H9 (cell line): ENCODE data around the gene TAF11L7. TPM values are rescaled to one million over a fixed set of nuclear protein-coding genes. Genes with fewer than 3 reads are reported as not detected.

Experiments
- DNase-seq: peaks from one replicate; pipeline ENCODE4 v3.0.0-alpha.2; 2017
- H2AFZ ChIP-seq: one replicate; pipeline ENCODE4 v1.6.1; 2013; ENCODE audit warnings: mild to moderate bottlenecking, low read length, control low read depth, moderate library complexity
- H2AK5ac ChIP-seq: 2 replicates; pipeline ENCODE4 v1.6.1; 2013; ENCODE audit warnings: low read length, control low read depth, mixed read lengths; ENCODE audit not compliant: insufficient read length
- H2BK120ac ChIP-seq: one replicate; pipeline ENCODE4 v1.6.1; 2013; ENCODE audit warnings: low read depth, mild to moderate bottlenecking, low read length, control low read depth, inconsistent platforms; ENCODE audit not compliant: poor library complexity, severe bottlenecking
- H2BK12ac ChIP-seq: 2 replicates; pipeline ENCODE4 v1.6.1; 2013; ENCODE audit warnings: low read length, control low read depth, mixed read lengths, low read depth; ENCODE audit not compliant: insufficient read length
- H2BK15ac ChIP-seq: 2 replicates; pipeline ENCODE4 v1.6.1; 2013; ENCODE audit warnings: low read depth, low read length, control low read depth
- H2BK20ac ChIP-seq: one replicate; pipeline ENCODE4 v1.6.1; 2013; ENCODE audit warnings: low read depth, mild to moderate bottlenecking, low read length, control low read depth, inconsistent platforms; ENCODE audit not compliant: poor library complexity, severe bottlenecking
- H2BK5ac ChIP-seq: 2 replicates; pipeline ENCODE4 v1.6.1; 2013; ENCODE audit warnings: low read length, control low read depth, mixed read lengths; ENCODE audit not compliant: insufficient read length
- H3K14ac ChIP-seq: 2 replicates; pipeline ENCODE4 v1.6.1; 2013; ENCODE audit warnings: low read length, control low read depth; ENCODE audit not compliant: insufficient read depth
- H3K18ac ChIP-seq: 2 replicates; pipeline ENCODE4 v1.6.1; 2013; ENCODE audit warnings: low read depth, mild to moderate bottlenecking, mixed read lengths, low read length, control low read depth; ENCODE audit not compliant: insufficient read length
- H3K23ac ChIP-seq: 2 replicates; pipeline ENCODE4 v1.6.1; 2013; ENCODE audit warnings: low read length, control low read depth, mixed read lengths, low read depth; ENCODE audit not compliant: insufficient read length
- H3K23me2 ChIP-seq: 2 replicates; pipeline ENCODE4 v1.6.1; 2013; ENCODE audit warnings: low read depth, mild to moderate bottlenecking, mixed read lengths, low read length, control low read depth; ENCODE audit not compliant: insufficient read length, poor library complexity, severe bottlenecking
- H3K27ac ChIP-seq: 2 replicates; pipeline ENCODE4 v1.5.1; 2013; ENCODE audit warnings: low read length, control low read depth, mixed read lengths, low read depth; ENCODE audit not compliant: insufficient read length
- H3K27me3 ChIP-seq: 2 replicates; pipeline ENCODE4 v1.6.1; 2013; ENCODE audit warnings: low read length, control low read depth, inconsistent platforms; ENCODE audit not compliant: insufficient read depth
- H3K4ac ChIP-seq: 2 replicates; pipeline ENCODE4 v1.6.1; 2013; ENCODE audit warnings: low read depth, mild to moderate bottlenecking, control low read depth, inconsistent platforms, low read length, moderate library complexity
- H3K4me1 ChIP-seq: 2 replicates; pipeline ENCODE4 v1.6.1; 2013; ENCODE audit warnings: low read length, control low read depth, inconsistent platforms; ENCODE audit not compliant: insufficient read depth
- H3K4me2 ChIP-seq: 2 replicates; pipeline ENCODE4 v1.6.1; 2013; ENCODE audit warnings: low read length, control low read depth, mixed read lengths; ENCODE audit not compliant: insufficient read length, insufficient read depth
- H3K56ac ChIP-seq: 2 replicates; pipeline ENCODE4 v1.6.1; 2013; ENCODE audit warnings: low read depth, mild to moderate bottlenecking, mixed read lengths, low read length, control low read depth; ENCODE audit not compliant: insufficient read length
- H3K79me1 ChIP-seq: 2 replicates; pipeline ENCODE4 v1.6.1; 2013; ENCODE audit warnings: low read depth, mild to moderate bottlenecking, moderate library complexity, low read length, control low read depth, inconsistent platforms; ENCODE audit not compliant: insufficient read depth, poor library complexity, severe bottlenecking
- H3K79me2 ChIP-seq: 2 replicates; pipeline ENCODE4 v1.6.1; 2013; ENCODE audit warnings: low read length, control low read depth, inconsistent platforms; ENCODE audit not compliant: insufficient read depth
- H3K9ac ChIP-seq: 2 replicates; pipeline ENCODE4 v1.6.1; 2013; ENCODE audit warnings: low read length, control low read depth, mixed read lengths; ENCODE audit not compliant: insufficient read length; ENCODE audit errors: extremely low read depth
- H3K9me3 ChIP-seq: one replicate; pipeline ENCODE4 v1.6.1; 2013; ENCODE audit warnings: low read depth, low read length, inconsistent platforms; ENCODE audit not compliant: control insufficient read depth
- H3T11ph ChIP-seq: one replicate; pipeline ENCODE4 v1.6.1; 2013; ENCODE audit warnings: mild to moderate bottlenecking, low read length, control low read depth, inconsistent platforms
- H4K20me1 ChIP-seq: one replicate; pipeline ENCODE4 v1.6.1; 2013; ENCODE audit not compliant: control insufficient read depth, insufficient read length, insufficient read depth
- H4K5ac ChIP-seq: 2 replicates; pipeline ENCODE4 v1.6.1; 2013; ENCODE audit warnings: low read depth, mild to moderate bottlenecking, mixed read lengths, low read length, control low read depth; ENCODE audit not compliant: insufficient read length
- H4K8ac ChIP-seq: replicated peaks from 2 replicates; pipeline ENCODE4 v1.6.1; 2013; ENCODE audit warnings: low read length, control low read depth, mixed read lengths, low read depth; ENCODE audit not compliant: insufficient read length
- H4K91ac ChIP-seq: 2 replicates; pipeline ENCODE4 v1.6.1; 2013; ENCODE audit warnings: low read depth, mild to moderate bottlenecking, moderate library complexity, mixed read lengths, low read length, control low read depth; ENCODE audit not compliant: insufficient read length
- H3K27ac Mint-ChIP-seq, 3 experiments: 2 replicates in 2 of 3; 3 replicates in 1 of 3; pipeline ENCODE4 v1.8.0; 2020 to 2021; ENCODE audit warnings: mixed read lengths in 3 of 3, mild to moderate bottlenecking in 1 of 3, moderate library complexity in 1 of 3
- H3K27me3 Mint-ChIP-seq: 2 replicates; pipeline ENCODE4 v1.8.0; 2021; ENCODE audit warnings: low read depth, mild to moderate bottlenecking, moderate library complexity, mixed read lengths
- H3K36me3 Mint-ChIP-seq, 3 experiments: 2 replicates in 2 of 3; 3 replicates in 1 of 3; pipeline ENCODE4 v1.8.0; 2020 to 2021; ENCODE audit warnings: low read depth in 3 of 3, mixed read lengths in 3 of 3; ENCODE audit not compliant: insufficient read depth in 1 of 3
- H3K4me1 Mint-ChIP-seq, 2 experiments: 2 replicates each; pipeline ENCODE4 v1.8.0; 2020; ENCODE audit warnings: mixed read lengths in 2 of 2
- H3K4me3 Mint-ChIP-seq, 2 experiments: 2 replicates in 1 of 2; 3 replicates in 1 of 2; pipeline ENCODE4 v1.8.0; 2020 to 2021; ENCODE audit warnings: mild to moderate bottlenecking in 2 of 2, mixed read lengths in 2 of 2, moderate library complexity in 1 of 2
- H3K9me3 Mint-ChIP-seq, 2 experiments: 2 replicates in 1 of 2; 3 replicates in 1 of 2; pipeline ENCODE4 v1.8.0; 2020; ENCODE audit warnings: mild to moderate bottlenecking in 2 of 2, mixed read lengths in 2 of 2, moderate library complexity in 1 of 2
- WGBS: extraction: QIAGEN DNeasy Blood & Tissue Kit; methylation state at CpG from one replicate; pipeline ENCODE4 v1.1.7; 2013; ENCODE audit warnings: missing lambda C conversion rate, low lambda C conversion rate, mixed read lengths; ENCODE audit not compliant: insufficient read length; ENCODE audit errors: extremely low coverage; 5-methylcytosine and 5-hydroxymethylcytosine counted together
- total RNA-seq: library from RNA; stranded (reverse); gene quantifications from 2 replicates; pipeline ENCODE4 v1.2.1, GENCODE V29; 2021
- TF ChIP-seq, protein P1 (sequence below): fragments of 200-600 bp; sonication (generic); conservative IDR thresholded peaks from 3 replicates; pipeline ENCODE4 v1.8.0; 2021; ENCODE audit warnings: antibody characterized with exemption, mild to moderate bottlenecking

Gene TAF11L7
- total RNA-seq, 1 experiment from 2014 or later, result not detected

GRCh38 chr5:17619354-17619753 lies 33.8 kb upstream of the TAF11L7 start:
- Histone ChIP-seq H2BK5ac (no peak overlapping the region), H4K20me1 (no peaks in the 10 kb centered on the region), H3K4me1 (no peaks in the 10 kb centered on the region), H3K79me1 (no peaks in the 10 kb centered on the region), H4K5ac (no peak overlapping the region), H3T11ph (no peak overlapping the region), H3K18ac (no peak overlapping the region), H2BK15ac (no peak overlapping the region), H3K27me3 (no peaks in the 10 kb centered on the region), H3K79me2 (no peaks in the 10 kb centered on the region), H3K56ac (no peak overlapping the region), H3K4ac (no peak overlapping the region), H2AFZ (no peak overlapping the region), H2BK12ac (no peak overlapping the region), H2BK120ac (no peak overlapping the region), H3K23ac (no peak overlapping the region), H2BK20ac (no peak overlapping the region), H4K91ac (no peak overlapping the region), H2AK5ac (no peak overlapping the region), H3K14ac (no peak overlapping the region), H3K9me3 (no peaks in the 10 kb centered on the region), H3K9ac (no peak overlapping the region), H3K27ac (no peak overlapping the region), H3K23me2 (no peaks in the 10 kb centered on the region), H3K4me2 (no peak overlapping the region), H4K8ac (no peak overlapping the region)
- TF ChIP-seq, protein P1, sequence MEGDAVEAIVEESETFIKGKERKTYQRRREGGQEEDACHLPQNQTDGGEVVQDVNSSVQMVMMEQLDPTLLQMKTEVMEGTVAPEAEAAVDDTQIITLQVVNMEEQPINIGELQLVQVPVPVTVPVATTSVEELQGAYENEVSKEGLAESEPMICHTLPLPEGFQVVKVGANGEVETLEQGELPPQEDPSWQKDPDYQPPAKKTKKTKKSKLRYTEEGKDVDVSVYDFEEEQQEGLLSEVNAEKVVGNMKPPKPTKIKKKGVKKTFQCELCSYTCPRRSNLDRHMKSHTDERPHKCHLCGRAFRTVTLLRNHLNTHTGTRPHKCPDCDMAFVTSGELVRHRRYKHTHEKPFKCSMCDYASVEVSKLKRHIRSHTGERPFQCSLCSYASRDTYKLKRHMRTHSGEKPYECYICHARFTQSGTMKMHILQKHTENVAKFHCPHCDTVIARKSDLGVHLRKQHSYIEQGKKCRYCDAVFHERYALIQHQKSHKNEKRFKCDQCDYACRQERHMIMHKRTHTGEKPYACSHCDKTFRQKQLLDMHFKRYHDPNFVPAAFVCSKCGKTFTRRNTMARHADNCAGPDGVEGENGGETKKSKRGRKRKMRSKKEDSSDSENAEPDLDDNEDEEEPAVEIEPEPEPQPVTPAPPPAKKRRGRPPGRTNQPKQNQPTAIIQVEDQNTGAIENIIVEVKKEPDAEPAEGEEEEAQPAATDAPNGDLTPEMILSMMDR, result no peak
- DNase-seq, result no peak
- no peak overlapping the region for H3K4me3 Mint-ChIP-seq
- H3K4me1 Mint-ChIP-seq, result no peaks in the 10 kb centered on the region
- H3K27me3 Mint-ChIP-seq, result no peaks in the 10 kb centered on the region; the same call in 1 of the 2 replicates
- WGBS, result no CpG with 5 or more reads among the region's 3 CpGs
- no peak overlapping the region; a peak in 1 of 7 replicates for H3K27ac Mint-ChIP-seq
- H3K36me3 Mint-ChIP-seq, result no peaks in the 10 kb centered on the region
- no peaks in the 10 kb centered on the region; a peak in 1 of 5 replicates for H3K9me3 Mint-ChIP-seq
